HepG2 (cell line): ENCODE data around the gene CALD1. TPM values are rescaled to one million over a fixed set of nuclear protein-coding genes. Genes with fewer than 3 reads are reported as not detected.

Experiments used
- ATAC-seq: fragments of 200-7000 bp; cut with Tn5 transposase; 3 replicates; pipeline ENCODE4 v1.9.1; 2020; ENCODE audit warnings: mild to moderate bottlenecking, moderate library complexity
- BruUV-seq: library from RNA; stranded (reverse); fragments of 400-500 nt; replicated peaks from 2 replicates; lab custom pipeline; 2021; lab: Mats Ljungman, UMichigan
- CTCF ChIA-PET: fragments of 300-600 bp; formaldehyde crosslinking; extraction: SDS; loops from one replicate; lab custom pipeline; 2021; ENCODE audit warnings: low total read pairs, inconsistent platforms, low intra/inter-chr PET ratio; lab: Yijun Ruan, JAX
- POLR2A ChIA-PET: fragments of 350-600 bp; sonication (Branson Sonifier 250); formaldehyde crosslinking; loops from one replicate; lab custom pipeline; 2020; ENCODE audit warnings: antibody characterized with exemption, inconsistent platforms; lab: Yijun Ruan, JAX
- DNase-seq: peaks from one replicate; pipeline ENCODE4 v3.0.0-alpha.2; 2015; ENCODE audit warnings: low spot score
- FAIRE-seq: peaks from 3 replicates; lab custom pipeline; 2011; peaks lifted over from hg19 to GRCh38; lab: Jason Lieb, UNC
- H2AFZ ChIP-seq: one replicate; pipeline ENCODE4 v1.6.1; 2011; ENCODE audit warnings: low read length, inconsistent platforms
- H3K27ac ChIP-seq: fragments of 300-600 bp; 3 replicates; pipeline ENCODE4 v1.8.0; 2011; ENCODE audit warnings: mixed run types, mild to moderate bottlenecking, mixed read lengths, low read length, inconsistent platforms; ENCODE audit not compliant: insufficient read depth; ENCODE audit errors: extremely low read length
- H3K27me3 ChIP-seq, 2 experiments: fragments of 200-600 bp in 1 of 2; 2 replicates in 1 of 2; 3 replicates in 1 of 2; pipeline versions ENCODE4 v1.6.0 to v1.8.0; 2011; ENCODE audit warnings: low read length in 2 of 2, mild to moderate bottlenecking in 2 of 2, moderate library complexity in 2 of 2, inconsistent platforms in 1 of 2; ENCODE audit not compliant: insufficient read depth in 2 of 2, control insufficient read depth in 1 of 2
- H3K36me3 ChIP-seq, 2 experiments: fragments of 200-600 bp in 1 of 2; replicated peaks in 1 of 2; 2 replicates in 1 of 2; 3 replicates in 1 of 2; pipeline versions ENCODE4 v1.5.1 to v1.8.0; 2011; ENCODE audit warnings: low read length in 2 of 2, inconsistent platforms in 1 of 2; ENCODE audit not compliant: insufficient read depth in 2 of 2, control insufficient read depth in 1 of 2
- H3K4me1 ChIP-seq: 2 replicates; pipeline ENCODE4 v1.5.1; 2012; ENCODE audit warnings: low read length, inconsistent platforms; ENCODE audit not compliant: insufficient read depth
- H3K4me2 ChIP-seq: 2 replicates; pipeline ENCODE4 v1.6.0; 2011; ENCODE audit warnings: low read depth, low read length, inconsistent platforms
- H3K4me3 ChIP-seq, 3 experiments: fragments of 200-600 bp in 1 of 3; sonication (generic), shearing (Covaris generic) in 1 of 3; replicated peaks in 1 of 3; 2 replicates each; pipeline ENCODE4 v1.5.1; 2011 to 2016; ENCODE audit warnings: low read length in 3 of 3, inconsistent platforms in 2 of 3, low read depth in 2 of 3, mild to moderate bottlenecking in 2 of 3, control low read depth in 1 of 3, mixed read lengths in 1 of 3; ENCODE audit not compliant: insufficient read depth in 1 of 3
- H3K79me2 ChIP-seq: one replicate; pipeline ENCODE4 v1.6.1; 2011; ENCODE audit warnings: low read length, inconsistent platforms; ENCODE audit not compliant: insufficient read depth
- H3K9ac ChIP-seq: 2 replicates; pipeline ENCODE4 v1.6.0; 2011; ENCODE audit warnings: mild to moderate bottlenecking, low read depth, low read length, inconsistent platforms; ENCODE audit not compliant: insufficient read depth
- H3K9me3 ChIP-seq: 2 replicates; pipeline ENCODE4 v1.5.1; 2012; ENCODE audit warnings: mild to moderate bottlenecking, low read length
- H4K20me1 ChIP-seq: 2 replicates; pipeline ENCODE4 v1.6.0; 2011; ENCODE audit warnings: inconsistent platforms, mild to moderate bottlenecking, low read length, moderate library complexity; ENCODE audit not compliant: insufficient read depth
- CREBL2 ChIP-seq: sonication (generic); formaldehyde crosslinking; IDR thresholded peaks from 2 replicates; pipeline ENCODE4 v1.8.1; 2023; ENCODE audit warnings: missing genetic modification reagents, mild to moderate bottlenecking, borderline replicate concordance
- E2F1 ChIP-seq: sonication (generic); formaldehyde crosslinking; IDR thresholded peaks from 2 replicates; pipeline ENCODE4 v1.5.0; 2020; ENCODE audit warnings: missing genetic modification reagents
- EED ChIP-seq: sonication (generic); formaldehyde crosslinking; IDR thresholded peaks from 2 replicates; pipeline ENCODE4 v1.5.0; 2020; ENCODE audit warnings: mild to moderate bottlenecking, missing genetic modification reagents
- MYNN ChIP-seq: sonication (generic); formaldehyde crosslinking; IDR thresholded peaks from 2 replicates; pipeline ENCODE4 v1.4.0; 2020; ENCODE audit warnings: mild to moderate bottlenecking, low read depth, missing genetic modification reagents
- NCOA2 ChIP-seq: sonication (generic); formaldehyde crosslinking; IDR thresholded peaks from 2 replicates; pipeline ENCODE4 v1.8.0; 2022; ENCODE audit warnings: inconsistent platforms
- NFRKB ChIP-seq: fragments of 450-650 bp; IDR thresholded peaks from 2 replicates; pipeline ENCODE4 v1.6.1; 2017
- PBX3 ChIP-seq: sonication (generic); formaldehyde crosslinking; IDR thresholded peaks from 2 replicates; pipeline ENCODE4 v1.8.1; 2023; ENCODE audit warnings: missing genetic modification reagents, inconsistent platforms, borderline replicate concordance
- SETDB1 ChIP-seq: sonication (generic); formaldehyde crosslinking; IDR thresholded peaks from 2 replicates; pipeline ENCODE4 v1.5.1; 2020; ENCODE audit warnings: missing genetic modification reagents, mild to moderate bottlenecking, borderline replicate concordance
- SMAD3 ChIP-seq: sonication (generic); formaldehyde crosslinking; IDR thresholded peaks from 2 replicates; pipeline ENCODE4 v1.4.0; 2020; ENCODE audit warnings: missing genetic modification reagents
- SP4 ChIP-seq: sonication (generic); formaldehyde crosslinking; IDR thresholded peaks from 2 replicates; pipeline ENCODE4 v1.8.1; 2023; ENCODE audit warnings: mild to moderate bottlenecking, missing genetic modification reagents
- TBX3 ChIP-seq: fragments of 450-650 bp; IDR thresholded peaks from 2 replicates; pipeline ENCODE4 v1.6.1; 2017; ENCODE audit warnings: antibody characterized with exemption, mild to moderate bottlenecking, inconsistent platforms, borderline replicate concordance
- YEATS4 ChIP-seq: sonication (generic); formaldehyde crosslinking; IDR thresholded peaks from 2 replicates; pipeline ENCODE4 v1.4.0; 2020; ENCODE audit warnings: missing genetic modification reagents, borderline replicate concordance
- ZNF251 ChIP-seq: sonication (generic); formaldehyde crosslinking; IDR thresholded peaks from 2 replicates; pipeline ENCODE4 v1.9.0; 2021; ENCODE audit warnings: mild to moderate bottlenecking, missing genetic modification reagents
- ZNF569 ChIP-seq: sonication (generic); formaldehyde crosslinking; IDR thresholded peaks from 2 replicates; pipeline ENCODE4 v1.5.0; 2020; ENCODE audit warnings: mild to moderate bottlenecking, missing genetic modification reagents, moderate library complexity, borderline replicate concordance
- ZNF841 ChIP-seq: sonication (generic); formaldehyde crosslinking; IDR thresholded peaks from 2 replicates; pipeline ENCODE4 v1.8.1; 2023; ENCODE audit warnings: missing genetic modification reagents, borderline replicate concordance
- WGBS: methylation state at CpG from one replicate; pipeline ENCODE4 v1.1.6; 2017; ENCODE audit warnings: low lambda C conversion rate; 5-methylcytosine and 5-hydroxymethylcytosine counted together
- in situ Hi-C: cut with HindIII; loops from 2 replicates; pipeline ENCODE4 v1.10.0; 2017; ENCODE audit warnings: low pct_unique_long_range_greater_than_20kb; ENCODE audit not compliant: extremely low pct_ligation_motif_present
- intact Hi-C: fragments of 100-400 bp; cut with micrococcal nuclease; formaldehyde crosslinking; loops from one replicate; pipeline ENCODE4 v1.10.0; 2022; ENCODE audit not compliant: unreplicated experiment
- polyA plus RNA-seq, 8 experiments: library from polyadenylated mRNA; depleted of rRNA in 3 of 8; stranded (reverse) in 7 of 8; unstranded in 1 of 8; fragments of >200 nt; fragmentation: Illumina TruSeq in 4 of 8; extraction: Trizol in 4 of 8; gene quantifications; 2 replicates each; pipeline versions ENCODE4 v1.2.1 to v1.2.3, GENCODE V29; 2011 to 2016; ENCODE audit warnings: low read depth in 4 of 8, missing spikeins in 1 of 8, mixed read lengths in 1 of 8; ENCODE audit not compliant: insufficient read depth in 1 of 8
- total RNA-seq, 5 experiments: library from RNA; depleted of rRNA; stranded (reverse); fragments of >200 nt; fragmentation: Illumina TruSeq; extraction: Trizol; gene quantifications; 2 replicates each; pipeline ENCODE4 v1.2.3, GENCODE V29; 2016; ENCODE audit warnings: low read depth in 1 of 5

CALD1 gene
- total and polyA plus RNA-seq, 2 of the 13 experiments (the other 11 are each of a cell fraction or from before 2014, with no cell fraction given): 53.0 to 112 TPM

- TF ChIP-seq MYNN (CRISPR knock-in tag) (no peak), NFRKB (no peak), ZNF569 (no peak), CREBL2 (CRISPR knock-in tag) (no peak), ZNF841 (CRISPR knock-in tag) (no peak)
These were observed 15.5 kb upstream of the CALD1 start (continued) for GRCh38 chr7:134763960-134764359.

- no peak for TF ChIP-seq YEATS4 (CRISPR knock-in tag)
- TF ChIP-seq ZNF251: no peak
- no peak for TF ChIP-seq TBX3
- no peak for TF ChIP-seq SMAD3
- TF ChIP-seq NCOA2 (CRISPR knock-in tag): no peak
- no peak for TF ChIP-seq E2F1 (CRISPR knock-in tag)
- no peak for TF ChIP-seq SP4 (CRISPR knock-in tag)
- no peak for TF ChIP-seq PBX3 (CRISPR knock-in tag)
- TF ChIP-seq EED (CRISPR knock-in tag): no peak
- no peak for TF ChIP-seq SETDB1
- no TSS peak for BruUV-seq
- POLR2A ChIA-PET: no interaction called here
- no peak overlapping the region for H2AFZ ChIP-seq
- no peaks in the 10 kb centered on the region for H4K20me1 ChIP-seq
- DNase-seq (no peak), FAIRE-seq (no peak), ATAC-seq (no peak)
- 0 out of 5 replicates have a peak, but pooled peaks cover 0 to 3% of the 10 kb centered on the region in 2 experiments for H3K27me3 ChIP-seq
- H3K4me3 ChIP-seq: no peak overlapping the region
- in situ Hi-C loops: no loop called here
- no peak overlapping the region for H3K27ac ChIP-seq
- H3K79me2 ChIP-seq: no peaks in the 10 kb centered on the region
- intact Hi-C loops: no loop called here
- no peaks in the 10 kb centered on the region for H3K36me3 ChIP-seq
- no peak overlapping the region for H3K4me2 ChIP-seq
- 52% methylated on average over 1 of the region's 1 CpG for WGBS
- no peaks in the 10 kb centered on the region for H3K9me3 ChIP-seq
- CTCF ChIA-PET: no interaction called here
- no peak overlapping the region for H3K9ac ChIP-seq
- H3K4me1 ChIP-seq: peaks cover 14% of the 10 kb centered on the region
These were observed 15.1 kb upstream of the CALD1 start for GRCh38 chr7:134764365-134764764.
